Uterus (tissue), 4 donors: Measurements from ENCODE around the gene PRPF38B. TPM values are rescaled to one million over a fixed set of nuclear protein-coding genes. Genes with fewer than 3 reads are reported as not detected.

Experiments
- DNase-seq, 2 donors: peaks; one replicate each; pipeline ENCODE4 v3.0.0-alpha.2; 2019 to 2020
- H3K27ac ChIP-seq, 2 donors: fragments of 200-600 bp; sonication (generic); 1 replicate in 1 of 2; 2 replicates in 1 of 2; pipeline ENCODE4 v1.5.1; 2016 to 2018
- H3K27me3 ChIP-seq, 2 donors: fragments of 200-600 bp; sonication (generic); one replicate each; pipeline ENCODE4 v1.5.1; 2018 to 2019; ENCODE audit warnings: control low read depth in 1 of 2
- H3K36me3 ChIP-seq, 2 donors: fragments of 200-600 bp; sonication (generic); one replicate each; pipeline ENCODE4 v1.5.1; 2019; ENCODE audit warnings: control low read depth in 1 of 2
- H3K4me1 ChIP-seq, 2 donors: fragments of 200-600 bp; sonication (generic); one replicate each; pipeline ENCODE4 v1.5.1; 2018 to 2019; ENCODE audit warnings: control low read depth in 1 of 2
- H3K4me3 ChIP-seq, 2 donors: fragments of 200-600 bp; sonication (generic); 1 replicate in 1 of 2; 2 replicates in 1 of 2; pipeline ENCODE4 v1.5.1; 2018 to 2019; ENCODE audit warnings: mild to moderate bottlenecking in 1 of 2
- H3K9me3 ChIP-seq, 2 donors: fragments of 200-600 bp; sonication (generic); one replicate each; pipeline ENCODE4 v1.5.1; 2019; ENCODE audit warnings: control low read depth in 1 of 2
- CTCF ChIP-seq, 4 experiments: fragments of 200-600 bp in 2 of 4; fragments of 450-650 bp in 2 of 4; sonication (generic) in 2 of 4; IDR thresholded peaks; one replicate each; pipeline ENCODE4 v1.5.1; 2016 to 2019; ENCODE audit warnings: antibody characterized with exemption in 4 of 4, mild to moderate bottlenecking in 2 of 4, moderate library complexity in 1 of 4
- POLR2A ChIP-seq, 2 donors: fragments of 450-650 bp; IDR thresholded peaks; one replicate each; pipeline ENCODE4 v1.6.1; 2016; ENCODE audit warnings: antibody characterized with exemption in 2 of 2, mild to moderate bottlenecking in 1 of 2, moderate library complexity in 1 of 2
- intact Hi-C: fragments of 100-400 bp; cut with DNase I; formaldehyde crosslinking; loops from one replicate; pipeline ENCODE4 v1.15.1; 2023; ENCODE audit warnings: low total_unique reads
- total RNA-seq, 4 donors: library from RNA; depleted of rRNA in 3 of 4; stranded (reverse); fragments of >200 nt in 3 of 4; gene quantifications; one replicate each; pipeline versions ENCODE4 v1.1.0 to v1.2.4, GENCODE V29; 2014 to 2023
- donor health status: DM: yes; HTN: yes; CAD: no.

Gene PRPF38B
- total RNA-seq, 4 donors from 2014 or later = 6.7 to 40.0 (median 29.1) TPM

- H3K4me1 ChIP-seq = peaks cover 3 to 10% of the 10 kb centered on the region in 2 donors
- peak; percentile 71 to 87 for DNase-seq
- intact Hi-C loops = loop anchor here (10.0 kb wide), 1 partner anchor 67 kb away; no protein-coding TSS in a partner anchor
- H3K9me3 ChIP-seq = no peaks in the 10 kb centered on the region
- no peaks in the 10 kb centered on the region for H3K36me3 ChIP-seq
- H3K27ac ChIP-seq = peak overlapping the region; percentile 97
- no peaks in the 10 kb centered on the region for H3K27me3 ChIP-seq
- H3K4me3 ChIP-seq = peak overlapping the region; percentile 75 to 84
- peak in 1 of 2 donors; percentile 56 for TF ChIP-seq POLR2A (IDR thresholded peaks at IDR 0.05)
- no peak for TF ChIP-seq CTCF (IDR thresholded peaks at IDR 0.05)
Observed at GRCh38 chr1:108747171-108747850, 55.2 kb downstream of the PRPF38B start.

- peak overlapping the region; percentile 97 for H3K27ac ChIP-seq
- intact Hi-C loops = loop anchor here (10.0 kb wide), 1 partner anchor 67 kb away; no protein-coding TSS in a partner anchor
- DNase-seq = no peak
- H3K27me3 ChIP-seq = no peaks in the 10 kb centered on the region
- no peaks in the 10 kb centered on the region for H3K36me3 ChIP-seq
- peak overlapping the region in 1 of 2 donors; percentile 75 for H3K4me3 ChIP-seq
- TF ChIP-seq POLR2A (IDR thresholded peaks at IDR 0.05) (no peak), CTCF (IDR thresholded peaks at IDR 0.05) (no peak)
- peaks cover 3 to 10% of the 10 kb centered on the region in 2 donors for H3K4me1 ChIP-seq
- H3K9me3 ChIP-seq = no peaks in the 10 kb centered on the region
Observed at GRCh38 chr1:108747898-108748297, 55.8 kb downstream of the PRPF38B start.

GRCh38 chr1:108749081-108749480 lies 57.0 kb downstream of the PRPF38B start:
- no peaks in the 10 kb centered on the region for H3K36me3 ChIP-seq
- TF ChIP-seq CTCF (IDR thresholded peaks at IDR 0.05) = no peak
- no peak for TF ChIP-seq POLR2A (IDR thresholded peaks at IDR 0.05)

GRCh38 chr1:108750476-108751181 lies 58.5 kb downstream of the PRPF38B start:
- H3K9me3 ChIP-seq = no peaks in the 10 kb centered on the region
- DNase-seq = no peak
- intact Hi-C loops = no loop called here
- no peak for TF ChIP-seq POLR2A (IDR thresholded peaks at IDR 0.05)
- no peak for TF ChIP-seq CTCF (IDR thresholded peaks at IDR 0.05)
- H3K27me3 ChIP-seq = no peaks in the 10 kb centered on the region
- H3K4me3 ChIP-seq = no peak overlapping the region
- H3K4me1 ChIP-seq = peaks cover 3 to 10% of the 10 kb centered on the region in 2 donors
- H3K27ac ChIP-seq = no peak overlapping the region
- no peaks in the 10 kb centered on the region for H3K36me3 ChIP-seq

More at GRCh38 chr1:108749081-108749480, 57.0 kb downstream of the PRPF38B start:
- no peaks in the 10 kb centered on the region for H3K9me3 ChIP-seq
- no peak for DNase-seq
- H3K4me1 ChIP-seq = peaks cover 3 to 10% of the 10 kb centered on the region in 2 donors
- intact Hi-C loops = loop anchor here (10.0 kb wide), 1 partner anchor 66 kb away; no protein-coding TSS in a partner anchor
- no peaks in the 10 kb centered on the region for H3K27me3 ChIP-seq
- H3K27ac ChIP-seq = no peak overlapping the region
- no peak overlapping the region for H3K4me3 ChIP-seq

Other genes starting within 250 kb of the PRPF38B start
- not detected for gene NBPF6, start 242.0 kb upstream of the PRPF38B start, total RNA-seq
- gene EEIG2, start 132.2 kb upstream of the PRPF38B start, total RNA-seq = 10 to 100 TPM in 3 of 4 donors, 1 to 10 TPM in 1; 1.3 to 55.4 (median 13.1) TPM
- gene HENMT1, start 31.2 kb upstream of the PRPF38B start, total RNA-seq = 10 to 100 TPM in 1 of 4 donors, 1 to 10 TPM in 2, under 1 TPM in 1; 0.77 to 11.3 (median 2.3) TPM
- not detected for gene FNDC7, start 20.6 kb downstream of the PRPF38B start, total RNA-seq
- gene STXBP3, start 54.4 kb downstream of the PRPF38B start, total RNA-seq = 100 to 1,000 TPM in 1 of 4 donors, 10 to 100 TPM in 3; 29.5 to 166 (median 64.1) TPM
- gene AKNAD1, start 164.8 kb downstream of the PRPF38B start, total RNA-seq = 10 to 100 TPM in 1 of 4 donors, under 1 TPM in 2, not detected in 1; 0.29 to 23.3 (median 0.98) TPM
- 10 to 100 TPM in 3 of 4 donors, 1 to 10 TPM in 1; 8.5 to 61.3 (median 16.8) TPM for gene GPSM2, start 184.7 kb downstream of the PRPF38B start, total RNA-seq